Spleen (tissue), 11 donors: ENCODE measurements around the gene UGT3A2. TPM values are rescaled to one million over a fixed set of nuclear protein-coding genes. Genes with fewer than 3 reads are reported as not detected.
"Not testable (repeated sequence)": the region's sequence is repeated elsewhere in the genome, so short reads cannot be mapped to it uniquely, and the experiment has no call there.

ENCODE experiments used
- DNase-seq: peaks from one replicate; pipeline ENCODE4 v3.0.0-alpha.2; 2020
- H3K27ac ChIP-seq, 8 donors: fragments of 200-600 bp; sonication (generic) in 7 of 8; 1 replicate in 4 of 8; 2 replicates in 4 of 8; pipeline versions ENCODE4 v1.5.0 to v1.8.0; 2016 to 2021; ENCODE audit warnings: inconsistent platforms in 4 of 8, mild to moderate bottlenecking in 4 of 8, moderate library complexity in 1 of 8
- H3K27me3 ChIP-seq, 7 donors: fragments of 200-600 bp; sonication (generic) in 6 of 7; replicated peaks in 1 of 7; 1 replicate in 4 of 7; 2 replicates in 3 of 7; pipeline versions ENCODE4 v1.5.0 to v1.8.0; 2016 to 2021; ENCODE audit warnings: inconsistent platforms in 3 of 7, mild to moderate bottlenecking in 1 of 7
- H3K36me3 ChIP-seq, 6 donors: fragments of 200-600 bp; sonication (generic) in 5 of 6; 1 replicate in 4 of 6; 2 replicates in 2 of 6; pipeline versions ENCODE4 v1.5.0 to v1.8.0; 2016 to 2021; ENCODE audit warnings: inconsistent platforms in 2 of 6
- H3K4me1 ChIP-seq, 6 donors: fragments of 200-600 bp; sonication (generic) in 5 of 6; 1 replicate in 3 of 6; 2 replicates in 3 of 6; pipeline versions ENCODE4 v1.5.0 to v1.8.0; 2016 to 2021; ENCODE audit warnings: inconsistent platforms in 3 of 6
- H3K4me3 ChIP-seq, 8 donors: fragments of 200-600 bp; sonication (generic) in 7 of 8; 1 replicate in 4 of 8; 2 replicates in 4 of 8; pipeline versions ENCODE4 v1.5.0 to v1.8.0; 2016 to 2021; ENCODE audit warnings: inconsistent platforms in 4 of 8, mild to moderate bottlenecking in 4 of 8, moderate library complexity in 2 of 8
- H3K9me3 ChIP-seq, 8 donors: fragments of 200-600 bp; sonication (generic) in 7 of 8; 1 replicate in 4 of 8; 2 replicates in 4 of 8; pipeline versions ENCODE4 v1.5.0 to v1.8.0; 2016 to 2021; ENCODE audit warnings: inconsistent platforms in 4 of 8
- POLR2A ChIP-seq, 3 donors: fragments of 450-650 bp; IDR thresholded peaks; one replicate each; pipeline ENCODE4 v1.5.1; 2017; ENCODE audit warnings: antibody characterized with exemption in 3 of 3, mild to moderate bottlenecking in 1 of 3
- POLR2AphosphoS5 ChIP-seq, 3 donors: sonication (generic); formaldehyde crosslinking; IDR thresholded peaks; one replicate each; pipeline ENCODE4 v1.5.1; 2017; ENCODE audit warnings: antibody characterized with exemption in 3 of 3
- WGBS, 5 donors: extraction: QIAGEN DNeasy Blood & Tissue Kit in 3 of 5; methylation state at CpG; one replicate each; pipeline versions ENCODE4 v1.1.5 to v1.1.7; 2013 to 2018; 5-methylcytosine and 5-hydroxymethylcytosine counted together
- intact Hi-C: fragments of 100-400 bp; cut with DNase I; formaldehyde crosslinking; loops from one replicate; pipeline ENCODE4 v1.15.0; 2023; ENCODE audit warnings: low total_unique reads
- polyA plus RNA-seq, 3 donors: library from polyadenylated mRNA; stranded (reverse); fragments of 200-250 nt; gene quantifications; one replicate each; pipeline ENCODE4 v1.2.1, GENCODE V29; 2013
- total RNA-seq, 7 donors: library from RNA; depleted of rRNA in 3 of 7; stranded (reverse); fragments of >200 nt in 3 of 7; fragmentation: NEBNext Ultra II Directional in 4 of 7; extraction: Animal tissue kit (Norgen Biotek cat#: 25700) in 4 of 7; gene quantifications; one replicate each; pipeline versions ENCODE4 v1.1.0 to v1.2.1, GENCODE V29; 2016 to 2021
- TF ChIP-seq, protein P1 (sequence below), 11 experiments: fragments of 200-600 bp in 7 of 11; fragments of 450-650 bp in 4 of 11; sonication (generic) in 4 of 11; IDR thresholded peaks in 8 of 11; conservative IDR thresholded peaks in 3 of 11; 1 replicate in 7 of 11; 2 replicates in 4 of 11; pipeline versions ENCODE4 v1.4.0 to v1.8.0; 2016 to 2021; ENCODE audit warnings: antibody characterized with exemption in 11 of 11, inconsistent platforms in 4 of 11, mild to moderate bottlenecking in 1 of 11
- donor health status: healthy with polysubstance abuse.
- donor health status: DM: no; HTN: no; CAD: no; lungs with moderate emphysema.
- donor health status: DM: no; HTN: no; CAD: no.
- donor health status: Bipolar disorder and iron deficiency.
- donor health status: healthy.
- donor health status: DM: no; HTN: no; CAD: no.
- donor health status: DM: yes; HTN: yes; CAD: no.

The UGT3A2 gene
- total and polyA plus RNA-seq, 10 donors: 0.04 to 2.2 (median 1.0) TPM; not detected in 2

DNA sequence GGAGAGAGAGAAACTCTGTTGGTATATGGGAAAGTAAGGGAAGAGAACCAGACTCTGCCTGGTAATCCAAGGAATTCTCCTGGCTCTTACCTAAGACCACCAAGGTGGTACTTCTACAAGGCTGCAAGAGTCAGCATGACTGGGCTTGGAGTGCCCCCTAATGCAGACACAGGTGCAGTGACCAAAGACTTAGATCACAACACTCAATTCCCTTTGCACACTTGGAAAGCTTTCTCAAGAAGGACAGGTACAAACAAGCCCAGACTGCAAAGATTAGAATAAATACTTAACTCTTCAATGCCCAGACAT, 25.2 kb downstream of the UGT3A2 start:
- Histone ChIP-seq H3K27me3 (no peaks in the 10 kb centered on the region), H3K27ac (no peak overlapping the region), H3K4me1 (no peaks in the 10 kb centered on the region), H3K9me3 (no peaks in the 10 kb centered on the region), H3K4me3 (no peak overlapping the region), H3K36me3 (no peaks in the 10 kb centered on the region)
- intact Hi-C loops: no loop called here
- no peak for DNase-seq
- TF ChIP-seq, protein P1, sequence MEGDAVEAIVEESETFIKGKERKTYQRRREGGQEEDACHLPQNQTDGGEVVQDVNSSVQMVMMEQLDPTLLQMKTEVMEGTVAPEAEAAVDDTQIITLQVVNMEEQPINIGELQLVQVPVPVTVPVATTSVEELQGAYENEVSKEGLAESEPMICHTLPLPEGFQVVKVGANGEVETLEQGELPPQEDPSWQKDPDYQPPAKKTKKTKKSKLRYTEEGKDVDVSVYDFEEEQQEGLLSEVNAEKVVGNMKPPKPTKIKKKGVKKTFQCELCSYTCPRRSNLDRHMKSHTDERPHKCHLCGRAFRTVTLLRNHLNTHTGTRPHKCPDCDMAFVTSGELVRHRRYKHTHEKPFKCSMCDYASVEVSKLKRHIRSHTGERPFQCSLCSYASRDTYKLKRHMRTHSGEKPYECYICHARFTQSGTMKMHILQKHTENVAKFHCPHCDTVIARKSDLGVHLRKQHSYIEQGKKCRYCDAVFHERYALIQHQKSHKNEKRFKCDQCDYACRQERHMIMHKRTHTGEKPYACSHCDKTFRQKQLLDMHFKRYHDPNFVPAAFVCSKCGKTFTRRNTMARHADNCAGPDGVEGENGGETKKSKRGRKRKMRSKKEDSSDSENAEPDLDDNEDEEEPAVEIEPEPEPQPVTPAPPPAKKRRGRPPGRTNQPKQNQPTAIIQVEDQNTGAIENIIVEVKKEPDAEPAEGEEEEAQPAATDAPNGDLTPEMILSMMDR (IDR thresholded peaks at IDR 0.05 in 8 of 11, conservative IDR thresholded peaks at IDR 0.05 in 3 of 11): no peak
- TF ChIP-seq POLR2A (IDR thresholded peaks at IDR 0.05): no peak
- no peak for TF ChIP-seq POLR2AphosphoS5 (IDR thresholded peaks at IDR 0.05)

DNA sequence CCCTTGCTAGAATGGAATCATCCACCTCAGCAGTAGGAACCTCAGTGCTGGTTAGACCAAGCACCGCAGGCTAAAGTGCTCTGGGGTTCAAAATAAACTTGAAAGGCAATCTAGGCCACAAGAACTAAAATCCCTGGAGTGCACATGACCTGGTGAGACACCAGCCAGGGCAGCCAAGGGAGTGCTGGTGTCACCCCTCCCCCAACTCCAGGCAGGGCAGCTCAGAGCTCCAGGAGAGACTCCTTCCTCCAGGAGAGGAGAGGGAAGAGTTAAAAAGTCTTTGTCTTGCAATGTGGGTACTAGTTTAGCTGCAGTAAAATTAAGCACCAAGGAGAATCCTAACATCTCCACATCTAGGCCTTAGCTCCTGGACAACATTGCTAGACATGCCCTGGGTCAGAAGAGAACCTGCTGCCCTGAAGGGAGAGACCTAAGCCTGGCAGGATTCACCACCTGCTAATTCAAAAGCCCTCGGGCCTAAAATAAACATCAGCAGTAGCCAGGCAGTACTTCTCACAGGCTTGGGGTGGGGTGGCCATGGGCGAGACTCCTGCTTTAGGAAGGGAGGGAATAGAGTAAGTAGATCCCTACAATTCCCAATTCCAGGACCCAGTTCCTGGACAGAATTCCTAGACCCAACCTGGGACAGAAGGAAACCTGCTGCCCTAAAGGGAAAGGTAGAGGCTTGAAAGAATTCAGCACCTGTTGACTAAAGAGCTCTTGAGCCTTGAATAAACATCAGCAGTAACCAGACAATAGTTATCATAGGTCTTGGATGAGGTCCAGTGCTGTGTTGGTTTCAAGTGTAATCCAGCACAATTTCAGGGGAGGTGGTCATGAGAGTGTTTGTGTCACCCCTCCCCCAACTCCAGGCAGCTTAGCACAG, 25.8 kb downstream of the UGT3A2 start:
- Histone ChIP-seq H3K27me3 (no peaks in the 10 kb centered on the region), H3K4me1 (no peaks in the 10 kb centered on the region), H3K9me3 (no peaks in the 10 kb centered on the region), H3K36me3 (no peaks in the 10 kb centered on the region), H3K4me3 (no peak overlapping the region), H3K27ac (no peak overlapping the region)
- TF ChIP-seq, protein P1 (IDR thresholded peaks at IDR 0.05 in 8 of 11, conservative IDR thresholded peaks at IDR 0.05 in 3 of 11): no peak
- TF ChIP-seq POLR2AphosphoS5 (IDR thresholded peaks at IDR 0.05) (no peak), POLR2A (IDR thresholded peaks at IDR 0.05) (no peak)
- intact Hi-C loops: no loop called here
- 82 to 89% (median 87%) methylated on average over 3 of the region's 3 CpGs for WGBS, 5 donors
- no peak for DNase-seq

GRCh38 chr5:36035696-36036095, 31.0 kb downstream of the UGT3A2 start:
- intact Hi-C loops: no loop called here
- WGBS, 5 donors: 89 to 96% (median 92%) methylated on average over 13 of the region's 13 CpGs
- no peak overlapping the region for H3K27ac ChIP-seq
- peaks cover 0 to 8% (median 0%) of the 10 kb centered on the region in 6 donors for H3K4me1 ChIP-seq
- TF ChIP-seq POLR2A (IDR thresholded peaks at IDR 0.05) (no peak), POLR2AphosphoS5 (IDR thresholded peaks at IDR 0.05) (no peak)
- TF ChIP-seq, protein P1 (IDR thresholded peaks at IDR 0.05 in 8 of 11, conservative IDR thresholded peaks at IDR 0.05 in 3 of 11): no peak
- H3K27me3 ChIP-seq: no peaks in the 10 kb centered on the region
- DNase-seq: no peak
- no peak overlapping the region for H3K4me3 ChIP-seq
- H3K9me3 ChIP-seq: no peaks in the 10 kb centered on the region
- no peaks in the 10 kb centered on the region for H3K36me3 ChIP-seq

- H3K4me1 ChIP-seq, intact Hi-C loops, H3K27me3 ChIP-seq, H3K36me3 ChIP-seq, H3K9me3 ChIP-seq, DNase-seq, H3K4me3 ChIP-seq: not testable (repeated sequence)
- peak overlapping the region in 2 of 8 donors; percentile 21 to 57 for H3K27ac ChIP-seq
- 29 to 65% (median 48%) methylated on average over 3 of the region's 3 CpGs for WGBS, 5 donors
These were observed 32.0 kb downstream of the UGT3A2 start for GRCh38 chr5:36034536-36035134.
